HepG2 (cell line): ENCODE data around the gene MASP2. TPM values are rescaled to one million over a fixed set of nuclear protein-coding genes. Genes with fewer than 3 reads are reported as not detected.

ENCODE experiments used
- KDM2A ChIP-seq: sonication (generic); formaldehyde crosslinking; IDR thresholded peaks from 2 replicates; pipeline ENCODE4 v1.4.0; 2020; ENCODE audit warnings: low read depth, missing genetic modification reagents, borderline replicate concordance
- MTERF4 ChIP-seq: sonication (generic); formaldehyde crosslinking; IDR thresholded peaks from 2 replicates; pipeline ENCODE4 v1.8.0; 2023; ENCODE audit warnings: mild to moderate bottlenecking, missing genetic modification reagents
- TRIM22 ChIP-seq: fragments of 450-650 bp; IDR thresholded peaks from 2 replicates; pipeline ENCODE4 v1.6.1; 2017
- ZNF292 ChIP-seq: sonication (generic); formaldehyde crosslinking; IDR thresholded peaks from 2 replicates; pipeline ENCODE4 v1.8.1; 2022; ENCODE audit warnings: mild to moderate bottlenecking, low read depth, missing genetic modification reagents, borderline replicate concordance
- ZNF333 ChIP-seq: sonication (generic); formaldehyde crosslinking; IDR thresholded peaks from 2 replicates; pipeline ENCODE4 v1.4.0; 2020; ENCODE audit warnings: mild to moderate bottlenecking, missing genetic modification reagents, borderline replicate concordance
- ZNF737 ChIP-seq: sonication (generic); formaldehyde crosslinking; IDR thresholded peaks from 2 replicates; pipeline ENCODE4 v1.5.0; 2020; ENCODE audit warnings: missing genetic modification reagents, mild to moderate bottlenecking, borderline replicate concordance
- ZSCAN12 ChIP-seq: sonication (generic); formaldehyde crosslinking; IDR thresholded peaks from 2 replicates; pipeline ENCODE4 v1.9.0; 2021; ENCODE audit warnings: mild to moderate bottlenecking, missing genetic modification reagents
- polyA plus RNA-seq, 8 experiments: library from polyadenylated mRNA; depleted of rRNA in 3 of 8; stranded (reverse) in 7 of 8; unstranded in 1 of 8; fragments of >200 nt; fragmentation: Illumina TruSeq in 4 of 8; extraction: Trizol in 4 of 8; gene quantifications; 2 replicates each; pipeline versions ENCODE4 v1.2.1 to v1.2.3, GENCODE V29; 2011 to 2016; ENCODE audit warnings: low read depth in 4 of 8, missing spikeins in 1 of 8, mixed read lengths in 1 of 8; ENCODE audit not compliant: insufficient read depth in 1 of 8
- total RNA-seq, 5 experiments: library from RNA; depleted of rRNA; stranded (reverse); fragments of >200 nt; fragmentation: Illumina TruSeq; extraction: Trizol; gene quantifications; 2 replicates each; pipeline ENCODE4 v1.2.3, GENCODE V29; 2016; ENCODE audit warnings: low read depth in 1 of 5
- TF ChIP-seq, protein P1 (sequence below): sonication (generic); formaldehyde crosslinking; IDR thresholded peaks from 2 replicates; pipeline ENCODE4 v1.5.0; 2020; ENCODE audit warnings: missing genetic modification reagents
- TF ChIP-seq, protein P2 (sequence below): sonication (generic); formaldehyde crosslinking; IDR thresholded peaks from 2 replicates; pipeline ENCODE4 v1.4.0; 2020; ENCODE audit warnings: mild to moderate bottlenecking, missing genetic modification reagents

MASP2 gene
- total and polyA plus RNA-seq, 2 of the 13 experiments (the other 11 are each of a cell fraction or from before 2014, with no cell fraction given) = 7.1 to 11.8 TPM

DNA sequence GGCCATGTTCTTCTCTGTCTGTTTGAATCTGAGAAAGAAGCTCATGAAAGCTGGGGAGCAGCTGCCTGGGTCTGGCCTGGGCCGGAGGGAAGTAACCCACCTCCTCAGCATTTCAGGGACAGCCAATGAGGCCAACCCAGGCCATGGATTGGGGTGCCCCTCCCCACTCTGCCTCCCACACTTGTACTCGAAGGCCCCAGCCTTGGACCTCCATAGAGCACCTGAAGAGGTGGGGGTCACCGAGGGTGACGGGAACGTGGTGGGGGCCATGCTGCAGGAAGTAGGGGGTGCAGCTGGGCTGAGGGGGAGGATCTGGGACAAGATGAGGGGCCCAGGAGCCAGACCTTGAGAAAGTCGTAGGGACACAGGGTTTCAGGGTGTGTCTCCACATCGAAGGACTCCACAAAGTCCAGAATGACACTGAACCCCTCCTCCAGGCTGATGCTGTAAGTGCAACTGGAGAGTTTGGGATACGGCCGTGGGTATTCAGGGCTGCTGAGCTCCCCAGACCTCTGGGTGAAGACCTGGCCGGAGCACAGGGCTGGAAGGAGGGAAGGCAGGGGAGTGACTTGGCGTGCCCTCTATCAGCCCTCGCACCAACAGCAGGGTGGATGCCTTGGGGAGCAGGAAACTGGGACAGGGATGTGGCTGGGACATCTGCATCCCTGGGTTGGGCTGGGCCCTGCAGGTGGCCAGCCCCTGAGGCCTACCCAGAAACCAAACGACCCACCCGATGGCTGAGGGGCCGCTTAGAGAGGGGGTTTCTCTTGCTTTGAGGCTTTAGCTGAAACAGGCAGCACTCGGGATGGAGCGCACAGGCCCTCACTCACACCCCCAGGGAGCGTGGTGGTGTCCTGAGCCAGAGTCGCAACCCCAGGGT, 3.8 kb downstream of the MASP2 start (continued):
- TF ChIP-seq KDM2A (CRISPR knock-in tag) (0 out of 2 replicates have a peak, but pooled peaks have one; percentile 13), MTERF4 (no peak), ZNF292 (CRISPR knock-in tag) (no peak), ZNF333 (CRISPR knock-in tag) (no peak), TRIM22 (no peak), ZSCAN12 (CRISPR knock-in tag) (no peak), ZNF737 (CRISPR knock-in tag) (no peak)
- TF ChIP-seq, protein P1, sequence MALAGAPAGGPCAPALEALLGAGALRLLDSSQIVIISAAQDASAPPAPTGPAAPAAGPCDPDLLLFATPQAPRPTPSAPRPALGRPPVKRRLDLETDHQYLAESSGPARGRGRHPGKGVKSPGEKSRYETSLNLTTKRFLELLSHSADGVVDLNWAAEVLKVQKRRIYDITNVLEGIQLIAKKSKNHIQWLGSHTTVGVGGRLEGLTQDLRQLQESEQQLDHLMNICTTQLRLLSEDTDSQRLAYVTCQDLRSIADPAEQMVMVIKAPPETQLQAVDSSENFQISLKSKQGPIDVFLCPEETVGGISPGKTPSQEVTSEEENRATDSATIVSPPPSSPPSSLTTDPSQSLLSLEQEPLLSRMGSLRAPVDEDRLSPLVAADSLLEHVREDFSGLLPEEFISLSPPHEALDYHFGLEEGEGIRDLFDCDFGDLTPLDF (CRISPR knock-in tag) = no peak
- TF ChIP-seq, protein P2, sequence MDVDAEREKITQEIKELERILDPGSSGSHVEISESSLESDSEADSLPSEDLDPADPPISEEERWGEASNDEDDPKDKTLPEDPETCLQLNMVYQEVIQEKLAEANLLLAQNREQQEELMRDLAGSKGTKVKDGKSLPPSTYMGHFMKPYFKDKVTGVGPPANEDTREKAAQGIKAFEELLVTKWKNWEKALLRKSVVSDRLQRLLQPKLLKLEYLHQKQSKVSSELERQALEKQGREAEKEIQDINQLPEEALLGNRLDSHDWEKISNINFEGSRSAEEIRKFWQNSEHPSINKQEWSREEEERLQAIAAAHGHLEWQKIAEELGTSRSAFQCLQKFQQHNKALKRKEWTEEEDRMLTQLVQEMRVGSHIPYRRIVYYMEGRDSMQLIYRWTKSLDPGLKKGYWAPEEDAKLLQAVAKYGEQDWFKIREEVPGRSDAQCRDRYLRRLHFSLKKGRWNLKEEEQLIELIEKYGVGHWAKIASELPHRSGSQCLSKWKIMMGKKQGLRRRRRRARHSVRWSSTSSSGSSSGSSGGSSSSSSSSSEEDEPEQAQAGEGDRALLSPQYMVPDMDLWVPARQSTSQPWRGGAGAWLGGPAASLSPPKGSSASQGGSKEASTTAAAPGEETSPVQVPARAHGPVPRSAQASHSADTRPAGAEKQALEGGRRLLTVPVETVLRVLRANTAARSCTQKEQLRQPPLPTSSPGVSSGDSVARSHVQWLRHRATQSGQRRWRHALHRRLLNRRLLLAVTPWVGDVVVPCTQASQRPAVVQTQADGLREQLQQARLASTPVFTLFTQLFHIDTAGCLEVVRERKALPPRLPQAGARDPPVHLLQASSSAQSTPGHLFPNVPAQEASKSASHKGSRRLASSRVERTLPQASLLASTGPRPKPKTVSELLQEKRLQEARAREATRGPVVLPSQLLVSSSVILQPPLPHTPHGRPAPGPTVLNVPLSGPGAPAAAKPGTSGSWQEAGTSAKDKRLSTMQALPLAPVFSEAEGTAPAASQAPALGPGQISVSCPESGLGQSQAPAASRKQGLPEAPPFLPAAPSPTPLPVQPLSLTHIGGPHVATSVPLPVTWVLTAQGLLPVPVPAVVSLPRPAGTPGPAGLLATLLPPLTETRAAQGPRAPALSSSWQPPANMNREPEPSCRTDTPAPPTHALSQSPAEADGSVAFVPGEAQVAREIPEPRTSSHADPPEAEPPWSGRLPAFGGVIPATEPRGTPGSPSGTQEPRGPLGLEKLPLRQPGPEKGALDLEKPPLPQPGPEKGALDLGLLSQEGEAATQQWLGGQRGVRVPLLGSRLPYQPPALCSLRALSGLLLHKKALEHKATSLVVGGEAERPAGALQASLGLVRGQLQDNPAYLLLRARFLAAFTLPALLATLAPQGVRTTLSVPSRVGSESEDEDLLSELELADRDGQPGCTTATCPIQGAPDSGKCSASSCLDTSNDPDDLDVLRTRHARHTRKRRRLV (CRISPR knock-in tag) = no peak
